Right lobe of liver (tissue), 6 donors: ENCODE measurements around the gene CADPS. TPM values are rescaled to one million over a fixed set of nuclear protein-coding genes. Genes with fewer than 3 reads are reported as not detected.

Source experiments
- ATAC-seq, 4 donors: fragments of 200-7000 bp; cut with Tn5 transposase; one replicate each; pipeline ENCODE4 v1.9.1; 2020; ENCODE audit warnings: mild to moderate bottlenecking in 4 of 4, moderate library complexity in 4 of 4
- DNase-seq, 3 donors: peaks; one replicate each; pipeline ENCODE4 v3.0.0-alpha.2; 2020
- H3K27ac ChIP-seq, 3 donors: fragments of 200-600 bp; one replicate each; pipeline ENCODE4 v1.8.0; 2022
- H3K27me3 ChIP-seq, 2 donors: fragments of 200-600 bp; one replicate each; pipeline ENCODE4 v1.8.0; 2022
- H3K36me3 ChIP-seq, 4 donors: fragments of 200-600 bp; sonication (generic) in 1 of 4; one replicate each; pipeline versions ENCODE4 v1.5.1 to v1.8.0; 2017 to 2022; ENCODE audit warnings: control low read depth in 1 of 4
- H3K4me1 ChIP-seq, 4 donors: fragments of 200-600 bp; sonication (generic) in 1 of 4; one replicate each; pipeline versions ENCODE4 v1.5.1 to v1.8.0; 2017 to 2022; ENCODE audit warnings: control low read depth in 1 of 4
- H3K4me3 ChIP-seq, 3 donors: fragments of 200-600 bp; one replicate each; pipeline ENCODE4 v1.8.0; 2022
- H3K9me3 ChIP-seq, 4 donors: fragments of 200-600 bp; sonication (generic) in 1 of 4; one replicate each; pipeline versions ENCODE4 v1.5.1 to v1.8.0; 2017 to 2022; ENCODE audit warnings: control low read depth in 1 of 4
- CTCF ChIP-seq, 4 donors: fragments of 200-600 bp in 3 of 4; fragments of 450-650 bp in 1 of 4; IDR thresholded peaks; one replicate each; pipeline versions ENCODE4 v1.5.1 to v1.8.0; 2016 to 2022; ENCODE audit warnings: antibody characterized with exemption in 4 of 4, mild to moderate bottlenecking in 2 of 4
- POLR2A ChIP-seq: fragments of 450-650 bp; IDR thresholded peaks from one replicate; pipeline ENCODE4 v1.6.1; 2017; ENCODE audit warnings: antibody characterized with exemption, mild to moderate bottlenecking
- WGBS: methylation state at CpG from one replicate; pipeline ENCODE4 v1.1.6; 2018; ENCODE audit warnings: low coverage, low lambda C conversion rate; ENCODE audit not compliant: insufficient coverage; ENCODE audit errors: missing lambda C conversion rate; 5-methylcytosine and 5-hydroxymethylcytosine counted together
- intact Hi-C, 2 donors: fragments of 100-400 bp; cut with DNase I; formaldehyde crosslinking; loops; one replicate each; pipeline versions ENCODE4 v1.11.2 to v1.14.1; 2022
- total RNA-seq, 6 experiments: library from RNA; depleted of rRNA in 2 of 6; stranded (reverse); fragments of >200 nt in 2 of 6; fragmentation: NEBNext Ultra II Directional in 3 of 6; extraction: Animal tissue kit (Norgen Biotek cat#: 25700) in 3 of 6; gene quantifications; one replicate each; pipeline versions ENCODE4 v1.1.0 to v1.2.4, GENCODE V29; 2016 to 2023
- donor health status: DM: no; HTN: yes; CAD: no.
- donor health status: DM: no; HTN: no; CAD: no.
- donor health status: DM: no; HTN: no; CAD: no.
- donor health status: DM: no; HTN: yes; CAD: no.
- donor health status: DM: no; HTN: yes; CAD: no.

CADPS gene
- total RNA-seq, 6 experiments from 2014 or later = 0.06 to 0.98 TPM; not detected in 4

- no peak overlapping the region for H3K4me3 ChIP-seq
- no peaks in the 10 kb centered on the region for H3K4me1 ChIP-seq
- H3K27ac ChIP-seq = no peak overlapping the region
- H3K9me3 ChIP-seq = no peaks in the 10 kb centered on the region
- intact Hi-C loops = no loop called here
- H3K27me3 ChIP-seq = no peaks in the 10 kb centered on the region
- WGBS = 44% methylated on average over 1 of the region's 1 CpG
- no peak for TF ChIP-seq POLR2A
- no peak for TF ChIP-seq CTCF (IDR thresholded peaks at IDR 0.05)
- H3K36me3 ChIP-seq = no peaks in the 10 kb centered on the region
- ATAC-seq (no peak), DNase-seq (no peak)
These were observed 13.6 kb upstream of the CADPS start for GRCh38 chr3:62888778-62889177.

- 20% methylated on average over 3 of the region's 3 CpGs for WGBS
- no peaks in the 10 kb centered on the region for H3K27me3 ChIP-seq
- no peak for ATAC-seq
- intact Hi-C loops = no loop called here
- no peak for DNase-seq
- H3K4me1 ChIP-seq = no peaks in the 10 kb centered on the region
- H3K9me3 ChIP-seq = no peaks in the 10 kb centered on the region
- H3K36me3 ChIP-seq = no peaks in the 10 kb centered on the region
- no peak for TF ChIP-seq POLR2A
- H3K4me3 ChIP-seq = no peak overlapping the region
- no peak overlapping the region for H3K27ac ChIP-seq
These were observed 13.0 kb upstream of the CADPS start for GRCh38 chr3:62888180-62888579.

GRCh38 chr3:62885136-62885535, 9.9 kb upstream of the CADPS start:
- intact Hi-C loops = no loop called here
- no peak for ATAC-seq
- Histone ChIP-seq H3K4me1 (no peaks in the 10 kb centered on the region), H3K9me3 (no peaks in the 10 kb centered on the region), H3K27ac (no peak overlapping the region), H3K4me3 (no peak overlapping the region), H3K27me3 (peaks cover 0 to 7% of the 10 kb centered on the region in 2 donors), H3K36me3 (no peaks in the 10 kb centered on the region)
- no peak for TF ChIP-seq CTCF (IDR thresholded peaks at IDR 0.05)
- TF ChIP-seq POLR2A = no peak
- 46% methylated on average over 2 of the region's 2 CpGs for WGBS
- no peak for DNase-seq

GRCh38 chr3:62884096-62884870, 9.1 kb upstream of the CADPS start:
- Histone ChIP-seq H3K36me3 (no peaks in the 10 kb centered on the region), H3K9me3 (no peaks in the 10 kb centered on the region), H3K27ac (no peak overlapping the region), H3K27me3 (peaks cover 0 to 7% of the 10 kb centered on the region in 2 donors), H3K4me3 (no peak overlapping the region), H3K4me1 (no peaks in the 10 kb centered on the region)
- intact Hi-C loops = no loop called here
- WGBS = 13% methylated on average over 3 of the region's 3 CpGs
- TF ChIP-seq POLR2A (no peak), CTCF (IDR thresholded peaks at IDR 0.05) (no peak)
- DNase-seq = no peak
- ATAC-seq = no peak

GRCh38 chr3:62882676-62883200, 7.5 kb upstream of the CADPS start:
- WGBS = 56% methylated on average over 4 of the region's 4 CpGs
- intact Hi-C loops = no loop called here
- DNase-seq (no peak), ATAC-seq (no peak)
- Histone ChIP-seq H3K4me3 (no peak overlapping the region), H3K9me3 (no peaks in the 10 kb centered on the region), H3K36me3 (no peaks in the 10 kb centered on the region), H3K27me3 (peaks cover 0 to 7% of the 10 kb centered on the region in 2 donors), H3K27ac (no peak overlapping the region), H3K4me1 (no peaks in the 10 kb centered on the region)
- no peak for TF ChIP-seq POLR2A
- no peak for TF ChIP-seq CTCF (IDR thresholded peaks at IDR 0.05)
